ENCODE measurements around the gene PALM3.
A peak's percentile ranks its signal among the peaks of the same experiment; 100 is the strongest.

The PALM3 gene

GRCh38 chr19:14094854-14095253, 33.0 kb upstream of the PALM3 start:
- H3K9me3 ChIP-seq (ENCODE audit: low read length), result peaks cover 7% of the 10 kb centered on the region
- no peak for TF ChIP-seq EZH2 (IDR thresholded peaks at IDR 0.05; ENCODE audit: borderline replicate concordance, low read length)
- TF ChIP-seq, protein P1, sequence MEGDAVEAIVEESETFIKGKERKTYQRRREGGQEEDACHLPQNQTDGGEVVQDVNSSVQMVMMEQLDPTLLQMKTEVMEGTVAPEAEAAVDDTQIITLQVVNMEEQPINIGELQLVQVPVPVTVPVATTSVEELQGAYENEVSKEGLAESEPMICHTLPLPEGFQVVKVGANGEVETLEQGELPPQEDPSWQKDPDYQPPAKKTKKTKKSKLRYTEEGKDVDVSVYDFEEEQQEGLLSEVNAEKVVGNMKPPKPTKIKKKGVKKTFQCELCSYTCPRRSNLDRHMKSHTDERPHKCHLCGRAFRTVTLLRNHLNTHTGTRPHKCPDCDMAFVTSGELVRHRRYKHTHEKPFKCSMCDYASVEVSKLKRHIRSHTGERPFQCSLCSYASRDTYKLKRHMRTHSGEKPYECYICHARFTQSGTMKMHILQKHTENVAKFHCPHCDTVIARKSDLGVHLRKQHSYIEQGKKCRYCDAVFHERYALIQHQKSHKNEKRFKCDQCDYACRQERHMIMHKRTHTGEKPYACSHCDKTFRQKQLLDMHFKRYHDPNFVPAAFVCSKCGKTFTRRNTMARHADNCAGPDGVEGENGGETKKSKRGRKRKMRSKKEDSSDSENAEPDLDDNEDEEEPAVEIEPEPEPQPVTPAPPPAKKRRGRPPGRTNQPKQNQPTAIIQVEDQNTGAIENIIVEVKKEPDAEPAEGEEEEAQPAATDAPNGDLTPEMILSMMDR (IDR thresholded peaks at IDR 0.05; ENCODE audit: low read length), result no peak
- no peak overlapping the region for H3K4me3 ChIP-seq (ENCODE audit: low read depth, low read length, poor library complexity, severe bottlenecking)
- peaks cover 21% of the 10 kb centered on the region for H3K36me3 ChIP-seq (ENCODE audit: insufficient read depth, low read length)
- no peaks in the 10 kb centered on the region for H3K79me2 ChIP-seq (ENCODE audit: insufficient read depth, low read length)
- no peak overlapping the region for H3K4me2 ChIP-seq (ENCODE audit: low read length)
- H3F3A ChIP-seq (ENCODE audit: insufficient read depth, low read length), result no peaks in the 10 kb centered on the region
- H3K4me1 ChIP-seq (ENCODE audit: insufficient read depth, low read length, severe bottlenecking), result peaks cover 11% of the 10 kb centered on the region
- no peak overlapping the region for H2AFZ ChIP-seq (ENCODE audit: low read length)
- no peaks in the 10 kb centered on the region for H4K20me1 ChIP-seq (ENCODE audit: insufficient read depth, low read length)
- no peak overlapping the region for H3K27ac ChIP-seq (ENCODE audit: low read depth, low read length, poor library complexity, severe bottlenecking)
- H3K9ac ChIP-seq (ENCODE audit: low read length), result no peak overlapping the region
- no peaks in the 10 kb centered on the region for H3K9me2 ChIP-seq (ENCODE audit: low read depth, low read length)
- H3K27me3 ChIP-seq (ENCODE audit: insufficient read depth, low read length), result no peaks in the 10 kb centered on the region

- H3K4me1 ChIP-seq (ENCODE audit: insufficient read depth, low read length, severe bottlenecking), result peaks cover 18% of the 10 kb centered on the region
- H3K4me2 ChIP-seq (ENCODE audit: low read length), result no peak overlapping the region
- TF ChIP-seq, protein P1 (IDR thresholded peaks at IDR 0.05; ENCODE audit: low read length), result no peak
- no peak for TF ChIP-seq EZH2 (IDR thresholded peaks at IDR 0.05; ENCODE audit: borderline replicate concordance, low read length)
- H3K4me3 ChIP-seq (ENCODE audit: low read depth, low read length, poor library complexity, severe bottlenecking), result no peak overlapping the region
- H3K9ac ChIP-seq (ENCODE audit: low read length), result no peak overlapping the region
- H3K9me3 ChIP-seq (ENCODE audit: low read length), result peaks cover 7% of the 10 kb centered on the region
- no peak overlapping the region for H2AFZ ChIP-seq (ENCODE audit: low read length)
- no peaks in the 10 kb centered on the region for H4K20me1 ChIP-seq (ENCODE audit: insufficient read depth, low read length)
- H3K79me2 ChIP-seq (ENCODE audit: insufficient read depth, low read length), result no peaks in the 10 kb centered on the region
- no peaks in the 10 kb centered on the region for H3K27me3 ChIP-seq (ENCODE audit: insufficient read depth, low read length)
- H3K27ac ChIP-seq (ENCODE audit: low read depth, low read length, poor library complexity, severe bottlenecking), result no peak overlapping the region
- no peaks in the 10 kb centered on the region for H3F3A ChIP-seq (ENCODE audit: insufficient read depth, low read length)
- H3K36me3 ChIP-seq (ENCODE audit: insufficient read depth, low read length), result peaks cover 28% of the 10 kb centered on the region
- no peaks in the 10 kb centered on the region for H3K9me2 ChIP-seq (ENCODE audit: low read depth, low read length)
Measured at GRCh38 chr19:14093117-14093823, 31.4 kb upstream of the PALM3 start.

DNA sequence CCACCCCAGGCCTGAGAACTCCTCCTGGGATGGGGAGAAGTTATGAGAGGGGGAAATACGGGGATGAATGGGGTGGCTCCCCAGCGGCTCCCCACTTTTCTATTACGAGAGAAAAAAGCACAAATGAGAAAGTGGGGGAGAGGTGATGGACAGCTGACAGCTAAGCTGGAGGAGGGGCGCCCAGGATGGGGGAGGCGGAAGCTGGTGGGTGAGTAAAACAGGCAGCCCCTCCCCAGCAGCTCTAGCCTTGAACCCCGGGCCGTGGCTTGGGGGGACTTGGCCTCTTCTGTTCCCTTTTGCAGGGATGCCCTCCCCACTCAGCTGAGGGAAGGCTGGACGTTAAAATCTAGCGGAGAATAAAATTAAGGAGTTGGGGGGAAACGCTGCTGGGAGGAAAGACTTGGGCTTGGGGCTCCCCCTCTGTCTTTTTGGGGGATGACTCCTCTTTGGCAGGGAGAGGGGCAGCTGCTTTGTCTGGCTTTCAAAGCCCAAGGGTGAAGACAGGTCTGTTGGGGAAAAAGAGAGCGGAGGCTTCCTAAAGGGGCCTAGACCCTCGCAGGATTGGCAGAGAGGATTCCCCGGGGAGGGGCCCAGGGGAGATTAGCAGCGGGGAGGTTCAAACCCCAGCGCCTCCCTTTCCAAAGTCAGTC, 30.1 kb upstream of the PALM3 start:
- Histone ChIP-seq H3K27me3 (ENCODE audit: insufficient read depth, low read length) (no peaks in the 10 kb centered on the region), H3F3A (ENCODE audit: insufficient read depth, low read length) (no peaks in the 10 kb centered on the region), H3K27ac (ENCODE audit: low read depth, low read length, poor library complexity, severe bottlenecking) (peak overlapping the region; percentile 89), H3K4me2 (ENCODE audit: low read length) (peak overlapping the region; percentile 99), H2AFZ (ENCODE audit: low read length) (no peak overlapping the region), H3K4me1 (ENCODE audit: insufficient read depth, low read length, severe bottlenecking) (peaks cover 18% of the 10 kb centered on the region), H3K79me2 (ENCODE audit: insufficient read depth, low read length) (no peaks in the 10 kb centered on the region), H3K4me3 (ENCODE audit: low read depth, low read length, poor library complexity, severe bottlenecking) (peak overlapping the region; percentile 95), H3K36me3 (ENCODE audit: insufficient read depth, low read length) (peaks cover 25% of the 10 kb centered on the region), H4K20me1 (ENCODE audit: insufficient read depth, low read length) (no peaks in the 10 kb centered on the region), H3K9ac (ENCODE audit: low read length) (peak overlapping the region; percentile 99), H3K9me3 (ENCODE audit: low read length) (peaks cover 7% of the 10 kb centered on the region), H3K9me2 (ENCODE audit: low read depth, low read length) (no peaks in the 10 kb centered on the region)
- no peak for TF ChIP-seq EZH2 (IDR thresholded peaks at IDR 0.05; ENCODE audit: borderline replicate concordance, low read length)
- TF ChIP-seq, protein P1 (IDR thresholded peaks at IDR 0.05; ENCODE audit: low read length), result no peak

All from OCI-LY1 (cell line).